Endothelial cell of umbilical vein (primary cell): Measurements from ENCODE around the gene CCDC7. TPM values are rescaled to one million over a fixed set of nuclear protein-coding genes. Genes with fewer than 3 reads are reported as not detected.

Source experiments
- BruUV-seq: library from RNA; stranded (reverse); fragments of 400-500 nt; replicated peaks from 2 replicates; lab custom pipeline; 2021; lab: Mats Ljungman, UMichigan
- CTCF ChIA-PET: fragments of 300-600, 350-600 bp; sonication (Branson Sonifier 250); formaldehyde crosslinking; loops from one replicate; lab custom pipeline; 2021; ENCODE audit warnings: antibody characterized with exemption, inconsistent platforms; lab: Charles Lee
- POLR2A ChIA-PET: fragments of 300-600, 350-600 bp; sonication (Branson Sonifier 250); formaldehyde crosslinking; loops from one replicate; lab custom pipeline; 2021; ENCODE audit warnings: antibody characterized with exemption, inconsistent platforms; lab: Charles Lee
- DNase-seq: peaks from one replicate; pipeline ENCODE4 v3.0.0-alpha.2; 2011; ENCODE audit warnings: low read depth, low spot score
- FAIRE-seq: peaks from 2 replicates; lab custom pipeline; 2011; peaks lifted over from hg19 to GRCh38; lab: Jason Lieb, UNC
- H2AFZ ChIP-seq: 2 replicates; pipeline ENCODE4 v1.6.0; 2012; ENCODE audit warnings: low read depth, low read length, control low read depth, inconsistent platforms
- H3K27ac ChIP-seq: 2 replicates; pipeline ENCODE4 v1.5.1; 2011; ENCODE audit warnings: low read depth, mild to moderate bottlenecking, control low read depth, low read length, moderate library complexity; ENCODE audit not compliant: insufficient read depth
- H3K27me3 ChIP-seq, 2 experiments: 2 replicates each; pipeline versions ENCODE4 v1.6.0 to v1.6.1; 2011; ENCODE audit warnings: low read length in 2 of 2, mixed read lengths in 1 of 2; ENCODE audit not compliant: control insufficient read depth in 2 of 2, insufficient read depth in 2 of 2
- H3K36me3 ChIP-seq, 2 experiments: 2 replicates in 1 of 2; 3 replicates in 1 of 2; pipeline ENCODE4 v1.5.1; 2011; ENCODE audit warnings: low read length in 2 of 2, mild to moderate bottlenecking in 1 of 2, moderate library complexity in 1 of 2; ENCODE audit not compliant: control insufficient read depth in 2 of 2, insufficient read depth in 2 of 2; ENCODE audit errors: extremely low read depth in 1 of 2
- H3K4me1 ChIP-seq: 3 replicates; pipeline ENCODE4 v1.5.1; 2011; ENCODE audit warnings: mild to moderate bottlenecking, low read length; ENCODE audit not compliant: control insufficient read depth, insufficient read depth; ENCODE audit errors: extremely low read depth
- H3K4me2 ChIP-seq: 2 replicates; pipeline ENCODE4 v1.6.1; 2011; ENCODE audit warnings: low read length, control low read depth, mixed read lengths; ENCODE audit not compliant: insufficient read depth
- H3K4me3 ChIP-seq, 3 experiments: fragments of 200-600 bp in 1 of 3; sonication (generic), shearing (Covaris generic) in 1 of 3; replicated peaks in 1 of 3; 2 replicates each; pipeline ENCODE4 v1.5.1; 2011 to 2016; ENCODE audit warnings: control low read depth in 3 of 3, low read length in 3 of 3, mild to moderate bottlenecking in 2 of 3, inconsistent platforms in 1 of 3, low read depth in 1 of 3, moderate library complexity in 1 of 3; ENCODE audit not compliant: insufficient read depth in 1 of 3
- H3K79me2 ChIP-seq: 2 replicates; pipeline ENCODE4 v1.6.0; 2012; ENCODE audit warnings: low read length, inconsistent platforms; ENCODE audit not compliant: control insufficient read depth, insufficient read depth
- H3K9ac ChIP-seq: replicated peaks from 2 replicates; pipeline ENCODE3; 2011; ENCODE audit warnings: low read length, control low read depth; ENCODE audit not compliant: insufficient read depth; ENCODE audit errors: extremely low read depth
- H3K9me1 ChIP-seq: replicated peaks from 3 replicates; pipeline ENCODE4 v1.6.0; 2011; ENCODE audit warnings: mild to moderate bottlenecking, low read length; ENCODE audit not compliant: control insufficient read depth, insufficient read depth; ENCODE audit errors: extremely low read depth
- H3K9me3 ChIP-seq: replicated peaks from 2 replicates; pipeline ENCODE4 v1.5.1; 2012; ENCODE audit warnings: low read length, inconsistent platforms; ENCODE audit not compliant: control insufficient read depth, insufficient read depth
- H4K20me1 ChIP-seq: replicated peaks from 2 replicates; pipeline ENCODE3; 2011; ENCODE audit warnings: mild to moderate bottlenecking, low read length; ENCODE audit not compliant: control insufficient read depth, insufficient read depth; ENCODE audit errors: extremely low read depth
- EZH2 ChIP-seq: IDR thresholded peaks from 2 replicates; pipeline ENCODE4 v1.6.1; 2012; ENCODE audit warnings: borderline replicate concordance, low read depth, mild to moderate bottlenecking, moderate library complexity, low read length, inconsistent platforms; ENCODE audit not compliant: severe bottlenecking
- FOS ChIP-seq: IDR thresholded peaks from 2 replicates; pipeline ENCODE4 v1.6.1; 2011; ENCODE audit warnings: mild to moderate bottlenecking, low read length, moderate library complexity, borderline replicate concordance; ENCODE audit not compliant: insufficient read depth
- GATA2 ChIP-seq: IDR thresholded peaks from 2 replicates; pipeline ENCODE4 v1.7.0; 2011; ENCODE audit warnings: low read depth, mild to moderate bottlenecking, moderate library complexity, mixed read lengths, low read length; ENCODE audit not compliant: insufficient read length, insufficient read depth
- JUN ChIP-seq: IDR thresholded peaks from 2 replicates; pipeline ENCODE4 v1.6.1; 2011; ENCODE audit warnings: borderline replicate concordance, low read depth; ENCODE audit not compliant: insufficient read length, insufficient read depth
- MAX ChIP-seq: IDR thresholded peaks from 2 replicates; pipeline ENCODE4 v1.6.1; 2011; ENCODE audit not compliant: insufficient read depth, insufficient read length
- MYC ChIP-seq: IDR thresholded peaks from one replicate; pipeline ENCODE4 v1.6.1; 2011; ENCODE audit warnings: mild to moderate bottlenecking, low read depth, low read length
- POLR2A ChIP-seq: IDR thresholded peaks from 2 replicates; pipeline ENCODE4 v1.6.1; 2012; ENCODE audit warnings: low read depth, mild to moderate bottlenecking, control low read depth, low read length
- POLR2AphosphoS5 ChIP-seq: IDR thresholded peaks from 2 replicates; pipeline ENCODE4 v1.6.1; 2012; ENCODE audit warnings: low read depth, mild to moderate bottlenecking, control low read depth, low read length, moderate library complexity; ENCODE audit not compliant: insufficient read depth
- dilution Hi-C: fragments of 300-500 bp; cut with MboI; formaldehyde crosslinking; loops from one replicate; pipeline ENCODE4 v1.15.0; 2019; ENCODE audit warnings: low sequenced_read_pairs; ENCODE audit not compliant: extremely low pct_ligation_motif_present
- intact Hi-C: fragments of 100-400 bp; cut with micrococcal nuclease; formaldehyde crosslinking; loops from one replicate; pipeline ENCODE4 v1.10.0; 2022
- polyA plus RNA-seq, 4 experiments: library from polyadenylated mRNA; depleted of rRNA in 3 of 4; stranded (reverse) in 3 of 4; unstranded in 1 of 4; fragments of >200 nt; gene quantifications; 2 replicates each; pipeline versions ENCODE4 v1.2.1 to v1.2.3, GENCODE V29; 2011 to 2012; ENCODE audit warnings: missing spikeins in 1 of 4
- total RNA-seq: library from RNA; stranded (reverse); gene quantifications from 2 replicates; pipeline ENCODE4 v1.2.3, GENCODE V29; 2021
- TF ChIP-seq, protein P1 (sequence below), 2 donors: IDR thresholded peaks; 1 replicate in 1 of 2; 2 replicates in 1 of 2; pipeline ENCODE4 v1.5.1; 2011; ENCODE audit warnings: low read length in 2 of 2, mild to moderate bottlenecking in 2 of 2, moderate library complexity in 2 of 2, control low read depth in 1 of 2, inconsistent platforms in 1 of 2, low read depth in 1 of 2; ENCODE audit not compliant: insufficient read depth in 1 of 2; ENCODE audit errors: extremely low read depth in 1 of 2

CCDC7 gene
- total and polyA plus RNA-seq, 2 donors (not counting 3 experiments of a cell fraction or from before 2014, with no cell fraction given): 0.35 to 8.2 TPM

DNA sequence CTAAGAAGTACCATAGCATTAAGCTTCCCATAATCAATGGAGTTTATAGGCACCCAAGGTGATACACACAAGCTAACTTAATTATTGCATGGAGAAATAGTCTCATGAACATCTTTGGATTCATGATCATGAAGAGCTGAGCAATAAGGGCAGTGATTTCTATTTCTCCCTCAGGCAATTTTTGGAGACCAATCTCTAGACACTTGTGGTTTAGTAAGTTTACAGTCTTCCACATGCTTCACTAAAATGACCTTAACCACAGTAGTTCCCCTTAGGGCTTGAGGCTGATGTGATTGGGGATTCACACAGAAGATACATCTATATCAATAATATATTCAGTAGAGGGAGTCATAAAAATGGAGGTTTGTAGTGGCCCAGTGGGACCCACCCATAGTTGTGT is 241.2 kb downstream of the CCDC7 start:
- dilution Hi-C loops: no loop called here
- POLR2A ChIA-PET: no interaction called here
- H3K79me2 ChIP-seq: no peaks in the 10 kb centered on the region

GRCh38 chr10:32687546-32687945 is 241.6 kb downstream of the CCDC7 start:
- POLR2A ChIA-PET: no interaction called here
- H3K9me3 ChIP-seq: no peaks in the 10 kb centered on the region
- H3K4me1 ChIP-seq: no peaks in the 10 kb centered on the region
- H3K79me2 ChIP-seq: no peaks in the 10 kb centered on the region
- dilution Hi-C loops (no loop called here), intact Hi-C loops (no loop called here)
- no peak overlapping the region for H3K4me2 ChIP-seq
- TF ChIP-seq JUN: no peak
- TF ChIP-seq MYC: no peak
- TF ChIP-seq, protein P1, sequence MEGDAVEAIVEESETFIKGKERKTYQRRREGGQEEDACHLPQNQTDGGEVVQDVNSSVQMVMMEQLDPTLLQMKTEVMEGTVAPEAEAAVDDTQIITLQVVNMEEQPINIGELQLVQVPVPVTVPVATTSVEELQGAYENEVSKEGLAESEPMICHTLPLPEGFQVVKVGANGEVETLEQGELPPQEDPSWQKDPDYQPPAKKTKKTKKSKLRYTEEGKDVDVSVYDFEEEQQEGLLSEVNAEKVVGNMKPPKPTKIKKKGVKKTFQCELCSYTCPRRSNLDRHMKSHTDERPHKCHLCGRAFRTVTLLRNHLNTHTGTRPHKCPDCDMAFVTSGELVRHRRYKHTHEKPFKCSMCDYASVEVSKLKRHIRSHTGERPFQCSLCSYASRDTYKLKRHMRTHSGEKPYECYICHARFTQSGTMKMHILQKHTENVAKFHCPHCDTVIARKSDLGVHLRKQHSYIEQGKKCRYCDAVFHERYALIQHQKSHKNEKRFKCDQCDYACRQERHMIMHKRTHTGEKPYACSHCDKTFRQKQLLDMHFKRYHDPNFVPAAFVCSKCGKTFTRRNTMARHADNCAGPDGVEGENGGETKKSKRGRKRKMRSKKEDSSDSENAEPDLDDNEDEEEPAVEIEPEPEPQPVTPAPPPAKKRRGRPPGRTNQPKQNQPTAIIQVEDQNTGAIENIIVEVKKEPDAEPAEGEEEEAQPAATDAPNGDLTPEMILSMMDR (IDR thresholded peaks at IDR 0.05; ENCODE audit: extremely low read depth in 1 of 2, insufficient read depth in 1 of 2, low read depth in 1 of 2, low read length in 2 of 2): no peak
- no peak for TF ChIP-seq FOS
- TF ChIP-seq EZH2: no peak
- no peak for TF ChIP-seq MAX
- TF ChIP-seq POLR2A: no peak
- TF ChIP-seq POLR2AphosphoS5: no peak
- no peak for TF ChIP-seq GATA2
- no peaks in the 10 kb centered on the region for H3K27me3 ChIP-seq
- DNase-seq (no peak), FAIRE-seq (no peak)
- no peaks in the 10 kb centered on the region for H3K36me3 ChIP-seq
- no peak overlapping the region for H3K4me3 ChIP-seq
- no TSS peak for BruUV-seq
- no peak overlapping the region for H3K9ac ChIP-seq
- H3K9me1 ChIP-seq: no peaks in the 10 kb centered on the region
- no peak overlapping the region for H2AFZ ChIP-seq
- no peaks in the 10 kb centered on the region for H4K20me1 ChIP-seq
- CTCF ChIA-PET: no interaction called here
- no peak overlapping the region for H3K27ac ChIP-seq

More for the DNA sequence above, 241.2 kb downstream of the CCDC7 start:
- FAIRE-seq (no peak), DNase-seq (no peak)
- no peaks in the 10 kb centered on the region for H3K36me3 ChIP-seq
- H3K4me2 ChIP-seq: no peak overlapping the region
- no TSS peak for BruUV-seq
- H3K4me1 ChIP-seq: no peaks in the 10 kb centered on the region
- no peaks in the 10 kb centered on the region for H4K20me1 ChIP-seq
- no peaks in the 10 kb centered on the region for H3K9me3 ChIP-seq
- H2AFZ ChIP-seq: no peak overlapping the region
- TF ChIP-seq EZH2: no peak
- CTCF ChIA-PET: no interaction called here
- H3K9ac ChIP-seq: no peak overlapping the region
- H3K27ac ChIP-seq: no peak overlapping the region
- H3K4me3 ChIP-seq: no peak overlapping the region
- H3K9me1 ChIP-seq: no peaks in the 10 kb centered on the region
- intact Hi-C loops: no loop called here
- H3K27me3 ChIP-seq: no peaks in the 10 kb centered on the region
